HFF-Myc (cell line): ENCODE measurements around the gene VASP.

ENCODE experiments used
- DNase-seq: peaks from one replicate; pipeline ENCODE4 v3.0.0-alpha.2; 2011; ENCODE audit warnings: low read depth; ENCODE audit errors: extremely low read depth
- H3K4me3 ChIP-seq: replicated peaks from 2 replicates; pipeline ENCODE4 v1.5.1; 2011; ENCODE audit warnings: low read depth, mild to moderate bottlenecking, control low read depth, low read length
- TF ChIP-seq, protein P1 (sequence below): IDR thresholded peaks from 2 replicates; pipeline ENCODE4 v1.5.1; 2012; ENCODE audit warnings: mild to moderate bottlenecking, low read depth, low read length, control low read depth; ENCODE audit errors: missing control alignments

VASP gene

DNA sequence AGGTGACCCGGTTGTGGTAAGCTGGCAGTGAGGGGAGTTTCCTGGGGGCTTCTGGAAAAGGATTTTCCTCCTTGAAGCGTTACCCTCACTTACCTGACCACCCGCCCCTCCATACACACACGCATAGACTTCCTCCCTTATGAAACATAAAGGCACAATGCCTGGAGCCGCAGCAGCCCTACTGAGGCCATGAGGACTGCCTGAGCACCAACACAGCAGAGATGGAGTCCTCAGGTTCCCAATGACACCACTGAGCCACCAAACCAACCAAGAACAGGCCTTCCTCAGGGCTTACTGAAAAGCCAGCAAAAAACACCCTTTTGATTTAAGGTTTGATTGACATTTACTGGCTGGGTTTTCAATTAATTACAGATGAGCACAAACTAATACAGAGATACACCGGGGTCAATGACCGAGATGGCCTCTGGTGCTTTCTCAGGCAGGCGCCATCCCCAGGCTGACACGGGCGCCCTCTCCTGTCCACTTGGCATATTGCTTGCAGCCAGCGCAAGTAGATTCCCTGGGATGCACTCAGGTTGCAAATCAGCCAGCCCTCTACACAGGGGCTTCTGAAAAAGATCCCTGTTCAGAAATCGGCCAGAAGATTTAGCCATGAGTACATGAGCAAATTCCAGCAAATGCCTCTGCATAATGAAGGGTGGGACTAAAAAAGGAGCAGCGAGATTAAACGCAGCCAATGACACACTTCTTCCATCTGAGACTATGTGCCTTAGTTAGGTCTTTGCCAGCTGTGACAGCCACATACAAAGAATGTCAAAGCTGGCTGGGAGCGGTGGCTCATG, 62.5 kb downstream of the VASP start:
- TF ChIP-seq, protein P1, sequence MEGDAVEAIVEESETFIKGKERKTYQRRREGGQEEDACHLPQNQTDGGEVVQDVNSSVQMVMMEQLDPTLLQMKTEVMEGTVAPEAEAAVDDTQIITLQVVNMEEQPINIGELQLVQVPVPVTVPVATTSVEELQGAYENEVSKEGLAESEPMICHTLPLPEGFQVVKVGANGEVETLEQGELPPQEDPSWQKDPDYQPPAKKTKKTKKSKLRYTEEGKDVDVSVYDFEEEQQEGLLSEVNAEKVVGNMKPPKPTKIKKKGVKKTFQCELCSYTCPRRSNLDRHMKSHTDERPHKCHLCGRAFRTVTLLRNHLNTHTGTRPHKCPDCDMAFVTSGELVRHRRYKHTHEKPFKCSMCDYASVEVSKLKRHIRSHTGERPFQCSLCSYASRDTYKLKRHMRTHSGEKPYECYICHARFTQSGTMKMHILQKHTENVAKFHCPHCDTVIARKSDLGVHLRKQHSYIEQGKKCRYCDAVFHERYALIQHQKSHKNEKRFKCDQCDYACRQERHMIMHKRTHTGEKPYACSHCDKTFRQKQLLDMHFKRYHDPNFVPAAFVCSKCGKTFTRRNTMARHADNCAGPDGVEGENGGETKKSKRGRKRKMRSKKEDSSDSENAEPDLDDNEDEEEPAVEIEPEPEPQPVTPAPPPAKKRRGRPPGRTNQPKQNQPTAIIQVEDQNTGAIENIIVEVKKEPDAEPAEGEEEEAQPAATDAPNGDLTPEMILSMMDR = peak; percentile 87
- no peak overlapping the region for H3K4me3 ChIP-seq
- DNase-seq = no peak

DNA sequence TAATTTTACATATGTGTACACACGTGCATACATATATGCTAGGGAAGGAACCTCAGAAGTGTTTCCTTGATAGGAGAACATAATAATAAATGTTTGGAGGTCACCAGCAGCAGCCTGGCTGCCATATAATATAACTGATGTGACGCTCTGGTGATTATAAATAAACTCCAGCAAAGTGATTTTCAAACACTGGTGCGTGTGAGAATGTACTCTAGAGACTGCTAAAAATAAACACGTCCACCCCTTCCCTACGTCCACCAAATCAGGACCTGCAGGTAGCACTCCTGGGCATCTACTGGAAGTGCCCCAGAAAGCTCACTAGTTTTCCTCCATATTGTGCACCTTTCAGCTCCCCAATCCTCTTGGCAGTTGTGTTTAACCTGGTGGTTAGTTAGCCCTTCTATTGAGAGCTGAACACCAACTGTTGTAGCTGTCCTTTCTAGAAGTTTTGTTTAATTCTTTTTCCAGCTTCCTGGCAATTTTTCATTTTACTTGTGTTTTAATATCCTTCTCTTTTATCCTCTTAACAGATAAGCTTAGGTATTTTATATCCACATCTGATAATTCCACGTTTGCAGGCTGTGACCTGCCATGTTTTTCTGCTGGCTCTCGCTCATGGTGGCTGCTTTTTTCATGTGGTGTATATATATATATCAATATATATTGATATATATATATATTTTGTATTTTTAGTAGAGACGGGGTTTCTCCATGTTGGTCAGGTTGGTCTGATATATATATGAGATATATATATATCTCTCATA, 64.4 kb downstream of the VASP start:
- TF ChIP-seq, protein P1 = no peak
- no peak for DNase-seq
- H3K4me3 ChIP-seq = no peak overlapping the region

DNA sequence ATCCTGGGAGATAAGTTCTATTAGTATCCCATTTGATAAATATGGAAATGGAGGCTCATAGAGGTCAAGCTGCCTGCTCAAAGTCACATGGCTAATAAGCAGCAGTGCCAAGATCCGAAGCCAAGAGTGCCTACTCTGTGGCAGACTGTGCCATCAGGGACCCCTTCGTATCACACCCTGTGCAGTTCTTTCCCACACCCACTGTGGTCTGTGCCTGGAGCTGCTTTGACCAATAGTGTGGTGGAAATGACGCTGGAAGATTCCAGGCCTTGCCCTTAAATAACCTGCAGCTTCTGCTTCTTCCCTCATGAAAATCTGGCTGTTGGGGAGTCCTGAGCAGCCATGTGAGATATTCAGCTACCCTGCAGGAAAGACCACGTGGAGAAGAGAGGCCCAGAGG, 67.2 kb downstream of the VASP start:
- TF ChIP-seq, protein P1 = no peak
- H3K4me3 ChIP-seq = no peak overlapping the region
- no peak for DNase-seq

DNA sequence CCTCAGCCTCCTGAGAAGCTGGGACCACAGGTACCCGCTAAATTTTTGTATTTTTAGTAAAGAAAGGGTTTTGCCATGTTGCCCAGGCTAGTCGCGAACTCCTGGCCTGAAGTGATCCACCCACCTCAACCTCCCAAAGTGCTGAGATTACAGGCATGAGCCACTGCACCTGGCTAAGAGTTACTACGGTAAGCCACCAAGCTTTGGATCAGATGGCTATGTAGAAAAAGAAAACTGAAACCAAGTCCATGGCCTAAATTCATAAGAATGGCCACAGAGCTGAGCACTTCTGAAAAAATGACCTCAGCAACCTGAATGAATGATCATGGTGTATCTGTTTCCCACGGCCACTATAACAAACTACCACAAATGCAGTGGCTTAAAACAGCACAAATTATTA, 67.9 kb downstream of the VASP start:
- H3K4me3 ChIP-seq = no peak overlapping the region
- no peak for DNase-seq
- TF ChIP-seq, protein P1 = no peak
